MCF 10A (cell line): ENCODE data around the gene ABHD1. TPM values are rescaled to one million over a fixed set of nuclear protein-coding genes. Genes with fewer than 3 reads are reported as not detected.
A peak's percentile ranks its signal among the peaks of the same experiment; 100 is the strongest.

ENCODE experiments used
- BruUV-seq: library from RNA; stranded (reverse); fragments of 400-500 nt; replicated peaks from 2 replicates; lab custom pipeline; 2021; lab: Mats Ljungman, UMichigan
- CTCF ChIA-PET: fragments of 300-600 bp; sonication (Branson Sonifier 250); formaldehyde crosslinking; extraction: SDS; loops from one replicate; lab custom pipeline; 2021; ENCODE audit warnings: antibody characterized with exemption, inconsistent platforms; lab: Yijun Ruan, JAX
- POLR2A ChIA-PET: fragments of 300-600, 350-650 bp; sonication (Branson Sonifier 250); formaldehyde crosslinking; extraction: SDS; loops from one replicate; lab custom pipeline; 2020; ENCODE audit warnings: antibody characterized with exemption, inconsistent platforms; lab: Yijun Ruan, JAX
- DNase-seq: peaks from one replicate; pipeline ENCODE4 v3.0.0-alpha.2; 2018; ENCODE audit not compliant: unreplicated experiment
- H3K27ac Mint-ChIP-seq: one replicate; pipeline ENCODE4 v1.8.0; 2022; ENCODE audit warnings: mild to moderate bottlenecking, low read depth, mixed read lengths; ENCODE audit not compliant: unreplicated experiment
- H3K27me3 Mint-ChIP-seq: one replicate; pipeline ENCODE4 v1.8.0; 2022; ENCODE audit warnings: mixed read lengths; ENCODE audit not compliant: insufficient read depth, unreplicated experiment
- H3K36me3 Mint-ChIP-seq: one replicate; pipeline ENCODE4 v1.8.0; 2022; ENCODE audit warnings: mild to moderate bottlenecking, moderate library complexity, mixed read lengths; ENCODE audit not compliant: insufficient read depth, unreplicated experiment
- H3K4me1 Mint-ChIP-seq: one replicate; pipeline ENCODE4 v1.8.0; 2022; ENCODE audit warnings: mixed read lengths; ENCODE audit not compliant: insufficient read depth, unreplicated experiment
- H3K4me3 Mint-ChIP-seq: one replicate; pipeline ENCODE4 v1.8.0; 2022; ENCODE audit warnings: mild to moderate bottlenecking, moderate library complexity, mixed read lengths; ENCODE audit not compliant: unreplicated experiment
- H3K9me3 Mint-ChIP-seq: one replicate; pipeline ENCODE4 v1.8.0; 2022; ENCODE audit warnings: mixed read lengths; ENCODE audit not compliant: unreplicated experiment
- intact Hi-C: fragments of 100-400 bp; cut with micrococcal nuclease; formaldehyde crosslinking; loops from 2 replicates; pipeline ENCODE4 v1.14.1; 2022
- total RNA-seq: library from RNA; stranded (reverse); gene quantifications from 2 replicates; pipeline ENCODE4 v1.2.3, GENCODE V29; 2022
- TF ChIP-seq, protein P1 (sequence below): fragments of 200-600 bp; IDR thresholded peaks from one replicate; pipeline ENCODE4 v1.8.0; 2022; ENCODE audit warnings: antibody characterized with exemption, mild to moderate bottlenecking; ENCODE audit not compliant: unreplicated experiment

Gene ABHD1
- total RNA-seq, 1 experiment from 2014 or later = not detected

DNA sequence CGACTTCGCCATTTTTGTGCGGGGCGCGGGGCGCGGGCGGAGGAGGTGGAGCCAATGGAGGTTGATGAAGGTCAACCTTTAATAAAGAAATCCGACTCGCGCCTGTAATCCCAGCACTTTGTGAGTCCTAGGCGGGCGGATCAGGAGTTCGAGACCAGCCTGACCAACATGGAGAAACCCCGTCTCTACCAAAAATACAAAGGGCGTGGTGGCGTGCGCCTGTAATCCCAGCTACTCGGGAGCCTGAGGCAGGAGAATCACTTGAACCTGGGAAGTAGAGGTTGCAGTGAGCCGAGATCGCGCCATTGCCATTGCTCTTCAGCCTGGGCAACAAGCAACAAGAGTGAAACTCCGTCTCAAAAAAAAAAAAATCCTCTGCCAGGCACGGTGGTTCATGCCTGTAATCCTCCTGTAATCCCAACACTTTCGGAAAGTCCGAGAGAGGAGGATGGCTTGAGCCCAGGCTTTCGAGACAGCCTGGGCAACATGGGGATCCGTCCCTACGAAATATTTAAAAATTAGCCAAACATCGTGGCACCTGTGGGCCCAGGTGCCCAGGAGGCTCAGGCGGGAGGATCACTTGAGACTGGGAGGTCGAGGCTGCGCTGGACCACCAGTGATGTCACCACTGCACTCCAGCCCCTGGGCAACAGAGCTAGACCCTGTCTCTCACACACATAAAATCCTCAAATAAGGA, 11.3 kb downstream of the ABHD1 start:
- CTCF ChIA-PET = interaction anchor here (0.6 to 1.6 kb wide), 4 partner anchors 84 to 1674 kb away, joined by 3 to 4 read pairs (median 3); no protein-coding TSS in a partner anchor
- Mint-ChIP-seq H3K9me3 (no peaks in the 10 kb centered on the region), H3K27me3 (no peaks in the 10 kb centered on the region), H3K36me3 (peaks cover 19% of the 10 kb centered on the region), H3K27ac (peak overlapping the region; percentile 92), H3K4me3 (peak overlapping the region; percentile 91), H3K4me1 (peaks cover 11% of the 10 kb centered on the region)
- no peak for DNase-seq
- intact Hi-C loops = loop anchor here (5.0 kb wide), 1 partner anchor 57 kb away; no protein-coding TSS in a partner anchor
- TF ChIP-seq, protein P1, sequence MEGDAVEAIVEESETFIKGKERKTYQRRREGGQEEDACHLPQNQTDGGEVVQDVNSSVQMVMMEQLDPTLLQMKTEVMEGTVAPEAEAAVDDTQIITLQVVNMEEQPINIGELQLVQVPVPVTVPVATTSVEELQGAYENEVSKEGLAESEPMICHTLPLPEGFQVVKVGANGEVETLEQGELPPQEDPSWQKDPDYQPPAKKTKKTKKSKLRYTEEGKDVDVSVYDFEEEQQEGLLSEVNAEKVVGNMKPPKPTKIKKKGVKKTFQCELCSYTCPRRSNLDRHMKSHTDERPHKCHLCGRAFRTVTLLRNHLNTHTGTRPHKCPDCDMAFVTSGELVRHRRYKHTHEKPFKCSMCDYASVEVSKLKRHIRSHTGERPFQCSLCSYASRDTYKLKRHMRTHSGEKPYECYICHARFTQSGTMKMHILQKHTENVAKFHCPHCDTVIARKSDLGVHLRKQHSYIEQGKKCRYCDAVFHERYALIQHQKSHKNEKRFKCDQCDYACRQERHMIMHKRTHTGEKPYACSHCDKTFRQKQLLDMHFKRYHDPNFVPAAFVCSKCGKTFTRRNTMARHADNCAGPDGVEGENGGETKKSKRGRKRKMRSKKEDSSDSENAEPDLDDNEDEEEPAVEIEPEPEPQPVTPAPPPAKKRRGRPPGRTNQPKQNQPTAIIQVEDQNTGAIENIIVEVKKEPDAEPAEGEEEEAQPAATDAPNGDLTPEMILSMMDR = no peak
- POLR2A ChIA-PET = interaction anchor here (0.6 to 2.5 kb wide), 13 partner anchors 10 to 246 kb away, joined by 3 to 20 read pairs (median 3); partner anchors contain the start of genes ABHD1, ATRAID, CAD and GTF3C2
- BruUV-seq = no TSS peak

DNA sequence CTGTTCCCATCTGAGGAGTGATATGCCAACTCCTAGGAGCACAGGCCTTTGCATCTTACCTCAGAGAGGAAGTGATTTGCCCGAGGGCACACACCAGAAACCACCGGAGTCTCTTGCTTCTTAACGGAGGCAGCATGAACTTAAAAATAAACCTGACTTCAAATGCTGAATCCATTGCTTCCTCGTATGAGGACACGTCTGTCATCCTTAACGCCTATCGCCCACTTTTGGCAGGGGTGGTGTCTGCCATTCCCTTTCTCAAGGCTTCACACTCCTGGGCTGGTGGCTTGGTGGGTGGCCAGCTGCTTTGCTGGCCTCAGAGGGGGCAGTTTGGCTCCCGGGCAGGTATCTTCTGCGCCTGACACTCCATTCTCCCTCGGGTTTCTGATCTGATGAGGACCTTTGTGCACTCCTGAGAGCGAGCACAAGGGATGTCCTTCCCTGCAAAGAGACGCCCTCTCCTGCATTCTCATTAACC, 11.9 kb downstream of the ABHD1 start:
- TF ChIP-seq, protein P1 = no peak
- intact Hi-C loops = no loop called here
- no peaks in the 10 kb centered on the region for H3K9me3 Mint-ChIP-seq
- ChIA-PET CTCF (interaction anchor here (0.8 to 1.3 kb wide), 2 partner anchors 56 to 347 kb away, joined by 3 to 6 read pairs; no protein-coding TSS in a partner anchor), POLR2A (interaction anchor here (0.6 to 2.5 kb wide), 3 partner anchors 77 to 245 kb away, joined by 3 to 20 read pairs (median 9); partner anchors contain the start of genes ATRAID, GTF3C2, SLC5A6 and ZNF513)
- peak overlapping the region; percentile 19 for H3K27ac Mint-ChIP-seq
- H3K4me3 Mint-ChIP-seq = peak overlapping the region; percentile 91
- H3K4me1 Mint-ChIP-seq = peaks cover 11% of the 10 kb centered on the region
- no peak for DNase-seq
- H3K27me3 Mint-ChIP-seq = no peaks in the 10 kb centered on the region
- H3K36me3 Mint-ChIP-seq = peaks cover 19% of the 10 kb centered on the region
- BruUV-seq = no TSS peak

DNA sequence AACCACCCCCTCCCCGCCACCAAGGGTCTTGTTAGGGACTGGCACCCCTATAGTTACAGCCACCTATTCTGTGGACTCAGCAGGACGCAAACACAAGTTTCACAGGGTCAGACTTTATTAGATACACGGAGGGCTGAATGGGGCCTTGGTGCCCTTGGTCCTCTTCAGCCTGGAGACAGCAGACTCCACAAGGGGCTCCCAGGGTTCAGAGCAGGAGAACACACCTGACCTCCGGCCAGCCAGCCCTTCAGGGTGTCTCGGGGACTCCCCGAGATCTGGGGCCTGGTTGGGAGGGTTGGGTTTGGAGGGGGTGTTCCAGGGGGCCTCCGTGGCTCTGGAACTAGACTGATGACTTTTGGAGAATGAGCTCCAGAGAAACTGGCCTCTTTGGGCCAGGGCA, 13.1 kb downstream of the ABHD1 start:
- Mint-ChIP-seq H3K9me3 (no peaks in the 10 kb centered on the region), H3K4me3 (no peak overlapping the region), H3K27ac (no peak overlapping the region), H3K36me3 (peaks cover 13% of the 10 kb centered on the region), H3K4me1 (peaks cover 11% of the 10 kb centered on the region), H3K27me3 (no peaks in the 10 kb centered on the region)
- TF ChIP-seq, protein P1 = no peak
- BruUV-seq = no TSS peak
- CTCF ChIA-PET = interaction anchor here (0.6 to 1.3 kb wide), 2 partner anchors 55 to 166 kb away, joined by 4 to 6 read pairs; no protein-coding TSS in a partner anchor
- intact Hi-C loops = no loop called here
- no peak for DNase-seq
- POLR2A ChIA-PET = no interaction called here

DNA sequence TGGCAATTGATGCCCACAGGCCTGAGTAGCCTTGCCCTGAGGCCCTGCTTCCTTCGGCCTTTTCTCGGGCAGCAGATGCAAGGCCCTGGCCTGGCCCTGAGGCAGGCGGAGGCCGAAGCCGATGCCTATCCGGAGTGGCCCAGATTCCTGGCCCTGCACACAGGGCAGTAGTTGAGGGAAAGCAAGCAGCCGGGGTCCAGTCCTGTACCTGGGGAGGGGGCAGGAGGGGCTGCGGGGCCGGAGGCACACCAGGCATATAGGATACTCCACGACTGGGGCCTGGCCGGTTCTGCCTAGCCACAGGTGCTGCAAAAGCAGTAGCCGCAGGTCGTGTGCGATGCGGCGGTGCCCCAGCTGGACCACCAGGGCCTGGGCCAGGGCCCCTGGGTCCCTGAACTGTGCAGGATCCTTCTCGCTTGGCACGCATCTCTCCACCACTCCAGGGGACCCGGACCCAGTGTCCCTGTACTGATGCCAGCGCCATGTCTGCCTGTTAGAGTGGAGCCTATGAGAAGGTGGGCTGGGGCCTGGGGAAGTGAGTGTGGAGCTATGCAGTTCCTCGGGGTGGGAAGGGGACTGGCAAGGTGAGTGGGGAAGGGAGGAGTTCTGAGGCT, 13.8 kb downstream of the ABHD1 start:
- CTCF ChIA-PET = interaction anchor here (0.8 kb wide), 1 partner anchor 14 kb away, joined by 3 read pairs; no protein-coding TSS in a partner anchor
- DNase-seq = no peak
- POLR2A ChIA-PET = no interaction called here
- intact Hi-C loops = no loop called here
- H3K27me3 Mint-ChIP-seq = no peaks in the 10 kb centered on the region
- H3K27ac Mint-ChIP-seq = no peak overlapping the region
- no peak overlapping the region for H3K4me3 Mint-ChIP-seq
- BruUV-seq = no TSS peak
- H3K9me3 Mint-ChIP-seq = no peaks in the 10 kb centered on the region
- TF ChIP-seq, protein P1 = no peak
- peaks cover 13% of the 10 kb centered on the region for H3K36me3 Mint-ChIP-seq
- peaks cover 11% of the 10 kb centered on the region for H3K4me1 Mint-ChIP-seq
